ENCODE measurements around the gene NUTM2F.
"Not testable (repeated sequence)": the region's sequence is repeated elsewhere in the genome, so short reads cannot be mapped to it uniquely, and the experiment has no call there.

DNA sequence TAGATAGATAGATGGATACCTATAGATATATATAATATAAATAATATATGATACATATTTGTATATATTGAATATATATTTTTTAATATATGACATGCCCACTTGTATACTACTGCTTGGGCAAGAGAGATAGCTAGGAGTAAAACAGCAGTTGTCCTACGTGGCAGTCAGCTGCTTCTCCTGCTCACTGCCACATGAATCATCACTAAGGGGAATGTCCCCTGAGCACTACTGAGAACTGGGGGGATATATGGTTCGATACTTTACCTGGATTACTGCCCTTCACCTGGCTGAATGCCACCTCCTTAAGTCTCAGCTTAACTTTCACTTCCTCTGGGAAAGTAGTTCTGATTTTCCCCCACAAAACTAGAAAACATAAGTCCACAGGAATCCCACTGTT is 13.3 kb upstream of the NUTM2F start:
- TF ChIP-seq, protein P1, sequence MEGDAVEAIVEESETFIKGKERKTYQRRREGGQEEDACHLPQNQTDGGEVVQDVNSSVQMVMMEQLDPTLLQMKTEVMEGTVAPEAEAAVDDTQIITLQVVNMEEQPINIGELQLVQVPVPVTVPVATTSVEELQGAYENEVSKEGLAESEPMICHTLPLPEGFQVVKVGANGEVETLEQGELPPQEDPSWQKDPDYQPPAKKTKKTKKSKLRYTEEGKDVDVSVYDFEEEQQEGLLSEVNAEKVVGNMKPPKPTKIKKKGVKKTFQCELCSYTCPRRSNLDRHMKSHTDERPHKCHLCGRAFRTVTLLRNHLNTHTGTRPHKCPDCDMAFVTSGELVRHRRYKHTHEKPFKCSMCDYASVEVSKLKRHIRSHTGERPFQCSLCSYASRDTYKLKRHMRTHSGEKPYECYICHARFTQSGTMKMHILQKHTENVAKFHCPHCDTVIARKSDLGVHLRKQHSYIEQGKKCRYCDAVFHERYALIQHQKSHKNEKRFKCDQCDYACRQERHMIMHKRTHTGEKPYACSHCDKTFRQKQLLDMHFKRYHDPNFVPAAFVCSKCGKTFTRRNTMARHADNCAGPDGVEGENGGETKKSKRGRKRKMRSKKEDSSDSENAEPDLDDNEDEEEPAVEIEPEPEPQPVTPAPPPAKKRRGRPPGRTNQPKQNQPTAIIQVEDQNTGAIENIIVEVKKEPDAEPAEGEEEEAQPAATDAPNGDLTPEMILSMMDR (IDR thresholded peaks at IDR 0.05), result not testable (repeated sequence)
- TF ChIP-seq POLR2A (IDR thresholded peaks at IDR 0.05); POLR2AphosphoS5 (IDR thresholded peaks at IDR 0.05); EP300 (IDR thresholded peaks at IDR 0.05; ENCODE audit: low read depth): not testable (repeated sequence)

Data from transverse colon (tissue), 4 donors.